Measurements from ENCODE around the gene LRRC10.
A peak's percentile ranks its signal among the peaks of the same experiment; 100 is the strongest.
"Not testable (repeated sequence)": the region's sequence is repeated elsewhere in the genome, so short reads cannot be mapped to it uniquely, and the experiment has no call there.

LRRC10 gene

GRCh38 chr12:69619050-69619449 is 8.3 kb upstream of the LRRC10 start:
- no peak for DNase-seq (ENCODE audit: low read depth)

- no peak for DNase-seq (ENCODE audit: low read depth)
Observed at GRCh38 chr12:69616025-69616424, 5.3 kb upstream of the LRRC10 start.

- no peak for DNase-seq (ENCODE audit: low read depth)
Observed at GRCh38 chr12:69613351-69613750, 2.6 kb upstream of the LRRC10 start.

- no peak for DNase-seq (ENCODE audit: low read depth)
Observed at GRCh38 chr12:69610126-69610525, 581 bp downstream of the LRRC10 start.

GRCh38 chr12:69608114-69608513 is 2.6 kb downstream of the LRRC10 start:
- DNase-seq (ENCODE audit: low read depth) = no peak

- DNase-seq (ENCODE audit: low read depth) = not testable (repeated sequence)
Observed at GRCh38 chr12:69604275-69604674, 6.4 kb downstream of the LRRC10 start.

GRCh38 chr12:69603556-69603955 is 7.2 kb downstream of the LRRC10 start:
- DNase-seq (ENCODE audit: low read depth) = not testable (repeated sequence)

GRCh38 chr12:69602954-69603353 is 7.8 kb downstream of the LRRC10 start:
- DNase-seq (ENCODE audit: low read depth) = no peak

- no peak for DNase-seq (ENCODE audit: low read depth)
Observed at GRCh38 chr12:69601962-69602685, 8.6 kb downstream of the LRRC10 start.

GRCh38 chr12:69600804-69601203 is 9.9 kb downstream of the LRRC10 start:
- no peak for DNase-seq (ENCODE audit: low read depth)

- no peak for DNase-seq (ENCODE audit: low read depth)
Observed at GRCh38 chr12:69598174-69598753, 12.4 kb downstream of the LRRC10 start.

GRCh38 chr12:69595689-69596088 is 15.0 kb downstream of the LRRC10 start:
- DNase-seq (ENCODE audit: low read depth) = no peak

- DNase-seq (ENCODE audit: low read depth) = no peak
Observed at GRCh38 chr12:69589082-69589481, 21.6 kb downstream of the LRRC10 start.

- no peak for DNase-seq (ENCODE audit: low read depth)
Observed at GRCh38 chr12:69588527-69588926, 22.2 kb downstream of the LRRC10 start.

GRCh38 chr12:69585189-69586062 is 25.3 kb downstream of the LRRC10 start, which contains the start of gene CCT2:
Gene CCT2 (plus strand): TSS chr12:69585459. CDS start chr12:69585522, 63 bp downstream.
- peak; percentile 87 for DNase-seq (ENCODE audit: low read depth)

- no peak for DNase-seq (ENCODE audit: low read depth)
Observed at GRCh38 chr12:69583203-69583602, 27.5 kb downstream of the LRRC10 start.

GRCh38 chr12:69580074-69580473 is 30.6 kb downstream of the LRRC10 start:
- DNase-seq (ENCODE audit: low read depth) = no peak

- no peak for DNase-seq (ENCODE audit: low read depth)
Observed at GRCh38 chr12:69579029-69579428, 31.7 kb downstream of the LRRC10 start.

GRCh38 chr12:69578283-69578682 is 32.4 kb downstream of the LRRC10 start:
- no peak for DNase-seq (ENCODE audit: low read depth)

- no peak for DNase-seq (ENCODE audit: low read depth)
Observed at GRCh38 chr12:69575346-69575745, 35.4 kb downstream of the LRRC10 start.

GRCh38 chr12:69570545-69571399 is 39.9 kb downstream of the LRRC10 start:
- no peak for DNase-seq (ENCODE audit: low read depth)

- peak; percentile 76 for DNase-seq (ENCODE audit: low read depth)
Observed at GRCh38 chr12:69570000-69570516, 40.6 kb downstream of the LRRC10 start.
